ENCODE data around the gene SLC35G3.

GRCh38 chr17:35164716-35165115 is 29.5 kb downstream of the SLC35G3 start:
- TF ChIP-seq FOS (IDR thresholded peaks at IDR 0.05; ENCODE audit: borderline replicate concordance, extremely low read depth, insufficient read length) (no peak), PAX5 (IDR thresholded peaks at IDR 0.05; ENCODE audit: borderline replicate concordance, low read depth, low read length) (no peak)

All from GM12878 (cell line).